Measurements from ENCODE around the gene SORCS2.

SORCS2 gene

DNA sequence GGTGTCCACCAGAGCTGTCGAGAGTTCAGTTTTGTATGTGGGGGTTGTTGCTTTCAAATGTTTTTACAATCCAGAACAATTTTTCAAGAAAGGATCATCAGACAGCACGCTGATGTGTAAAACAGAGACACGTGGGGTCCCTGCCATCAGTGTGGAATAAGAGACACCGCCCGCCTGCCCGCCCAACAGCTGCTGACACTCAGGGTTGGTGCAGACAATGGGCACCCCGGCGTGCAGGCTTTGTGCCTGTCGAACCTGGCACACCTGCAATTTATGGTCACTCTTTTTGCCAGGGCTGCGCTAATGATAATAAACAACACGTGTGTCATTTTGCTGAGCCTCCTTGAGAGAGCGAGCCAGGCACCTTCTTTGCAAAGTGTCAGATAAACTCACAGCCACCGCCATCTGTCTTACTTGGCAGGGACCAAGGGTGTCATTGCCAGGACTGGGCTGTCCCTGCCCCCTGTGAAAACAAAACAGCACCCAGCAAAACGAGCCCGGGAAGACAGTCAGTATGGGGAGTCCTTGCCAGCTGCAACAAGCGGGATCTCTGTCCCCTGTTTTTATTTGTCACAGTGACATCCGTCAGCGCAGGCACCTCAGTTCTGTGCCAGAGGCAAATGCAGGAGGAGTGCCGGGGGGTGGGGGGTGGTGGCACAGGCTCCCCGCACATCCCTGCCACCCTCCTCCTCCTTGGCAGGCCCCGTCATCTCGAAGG is 173.3 kb downstream of the SORCS2 start:
- no peak overlapping the region for H2BK5ac ChIP-seq (ENCODE audit: low read depth, low read length, poor library complexity)
- no CpG with 5 or more reads among the region's 22 CpGs for WGBS (ENCODE audit: extremely low coverage, insufficient coverage, insufficient read length)

DNA sequence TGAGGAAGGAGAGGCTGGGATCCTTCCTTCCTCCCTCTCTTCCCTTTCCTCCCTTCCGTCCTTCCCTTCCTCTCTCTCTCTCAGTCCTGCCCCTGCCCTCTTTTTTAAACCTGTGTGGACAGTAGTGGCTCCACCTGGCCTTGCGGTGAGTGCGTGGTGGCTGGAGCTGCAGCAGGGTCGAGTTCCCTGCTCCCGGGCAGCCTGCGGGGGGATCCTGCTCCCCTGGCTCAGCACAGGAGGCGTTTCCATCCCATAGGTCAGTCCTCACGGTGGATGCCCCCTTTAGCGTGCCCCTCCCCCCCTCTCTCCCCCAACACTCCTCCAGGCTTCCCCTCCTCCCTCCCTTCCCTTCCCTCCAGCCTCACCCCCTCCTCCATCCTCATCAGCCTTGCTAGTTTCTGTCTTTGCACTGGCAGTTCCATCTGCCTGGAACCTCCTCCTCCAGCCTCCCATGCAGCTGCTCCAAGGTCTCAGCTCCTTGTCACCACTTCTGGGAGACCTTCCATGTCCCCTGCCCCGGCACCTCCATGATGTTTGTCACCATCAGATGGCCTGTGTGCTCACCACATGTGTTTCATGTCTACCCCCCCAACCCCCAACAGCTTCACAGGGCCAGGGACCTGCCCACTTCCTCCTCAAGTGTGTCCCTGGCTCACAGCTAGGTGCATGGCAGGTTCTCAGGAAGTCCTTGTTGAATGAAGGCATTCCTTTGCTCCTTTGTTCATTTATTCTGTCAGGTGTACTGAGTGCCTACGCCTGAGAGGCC is 174.0 kb downstream of the SORCS2 start:
- no peak overlapping the region for H3K4ac ChIP-seq (ENCODE audit: low read depth, low read length)
- no peak overlapping the region for H3K23ac ChIP-seq (ENCODE audit: low read length)
- no peaks in the 10 kb centered on the region for H3K79me1 ChIP-seq (ENCODE audit: low read length)
- H2BK5ac ChIP-seq (ENCODE audit: low read depth, low read length, poor library complexity) = no peak overlapping the region
- H3K9me3 ChIP-seq (ENCODE audit: insufficient read depth, low read depth, low read length) = peaks cover 4% of the 10 kb centered on the region
- no peaks in the 10 kb centered on the region for H3K36me3 ChIP-seq (ENCODE audit: control insufficient read depth in 1 of 2, insufficient read depth in 2 of 2, low read length in 2 of 2)
- H3K14ac ChIP-seq (ENCODE audit: low read length) = no peak overlapping the region
- no peak overlapping the region for H2AK5ac ChIP-seq (ENCODE audit: low read length)
- no peak for DNase-seq
- H4K91ac ChIP-seq (ENCODE audit: low read depth, low read length) = no peak overlapping the region
- H3K4me3 ChIP-seq (ENCODE audit: low read depth, low read length) = no peak overlapping the region
- H3K18ac ChIP-seq (ENCODE audit: low read length) = no peak overlapping the region
- H2BK12ac ChIP-seq (ENCODE audit: low read length) = no peak overlapping the region
- H3K4me1 ChIP-seq (ENCODE audit: control insufficient read depth in 1 of 2, insufficient read depth in 2 of 2, low read length in 2 of 2) = no peaks in the 10 kb centered on the region
- no peak overlapping the region for H4K8ac ChIP-seq (ENCODE audit: low read depth, low read length)
- H3K9ac ChIP-seq (ENCODE audit: low read length) = no peak overlapping the region
- H2AFZ ChIP-seq (ENCODE audit: insufficient read depth, low read length, poor library complexity) = no peak overlapping the region
- H3K79me2 ChIP-seq (ENCODE audit: control insufficient read depth, insufficient read depth, low read length, poor library complexity) = no peaks in the 10 kb centered on the region
- no peak overlapping the region for H4K12ac ChIP-seq (ENCODE audit: low read depth, low read length)
- no peak overlapping the region for H2BK120ac ChIP-seq (ENCODE audit: insufficient read depth, low read length, poor library complexity)
- H3K27ac ChIP-seq (ENCODE audit: low read depth, low read length) = no peak overlapping the region
- H3K4me2 ChIP-seq (ENCODE audit: low read length) = no peak overlapping the region
- no peaks in the 10 kb centered on the region for H3K27me3 ChIP-seq (ENCODE audit: insufficient read depth, low read length)
- WGBS (ENCODE audit: extremely low coverage, insufficient coverage, insufficient read length) = no CpG with 5 or more reads among the region's 11 CpGs

More for the DNA sequence above, 173.3 kb downstream of the SORCS2 start:
- Histone ChIP-seq H3K18ac (ENCODE audit: low read length) (no peak overlapping the region), H4K12ac (ENCODE audit: low read depth, low read length) (no peak overlapping the region), H2AFZ (ENCODE audit: insufficient read depth, low read length, poor library complexity) (no peak overlapping the region), H3K4ac (ENCODE audit: low read depth, low read length) (no peak overlapping the region), H3K27ac (ENCODE audit: low read depth, low read length) (no peak overlapping the region), H3K4me3 (ENCODE audit: low read depth, low read length) (no peak overlapping the region), H3K23ac (ENCODE audit: low read length) (no peak overlapping the region), H3K9ac (ENCODE audit: low read length) (no peak overlapping the region), H4K91ac (ENCODE audit: low read depth, low read length) (no peak overlapping the region), H3K79me1 (ENCODE audit: low read length) (no peaks in the 10 kb centered on the region), H3K36me3 (ENCODE audit: control insufficient read depth in 1 of 2, insufficient read depth in 2 of 2, low read length in 2 of 2) (no peaks in the 10 kb centered on the region), H3K9me3 (ENCODE audit: insufficient read depth, low read depth, low read length) (peaks cover 4% of the 10 kb centered on the region), H3K27me3 (ENCODE audit: insufficient read depth, low read length) (no peaks in the 10 kb centered on the region), H3K4me2 (ENCODE audit: low read length) (no peak overlapping the region), H2BK120ac (ENCODE audit: insufficient read depth, low read length, poor library complexity) (no peak overlapping the region), H3K79me2 (ENCODE audit: control insufficient read depth, insufficient read depth, low read length, poor library complexity) (no peaks in the 10 kb centered on the region), H3K4me1 (ENCODE audit: control insufficient read depth in 1 of 2, insufficient read depth in 2 of 2, low read length in 2 of 2) (no peaks in the 10 kb centered on the region), H4K8ac (ENCODE audit: low read depth, low read length) (no peak overlapping the region), H2AK5ac (ENCODE audit: low read length) (no peak overlapping the region), H2BK12ac (ENCODE audit: low read length) (no peak overlapping the region), H3K14ac (ENCODE audit: low read length) (no peak overlapping the region)
- DNase-seq = no peak

DNA sequence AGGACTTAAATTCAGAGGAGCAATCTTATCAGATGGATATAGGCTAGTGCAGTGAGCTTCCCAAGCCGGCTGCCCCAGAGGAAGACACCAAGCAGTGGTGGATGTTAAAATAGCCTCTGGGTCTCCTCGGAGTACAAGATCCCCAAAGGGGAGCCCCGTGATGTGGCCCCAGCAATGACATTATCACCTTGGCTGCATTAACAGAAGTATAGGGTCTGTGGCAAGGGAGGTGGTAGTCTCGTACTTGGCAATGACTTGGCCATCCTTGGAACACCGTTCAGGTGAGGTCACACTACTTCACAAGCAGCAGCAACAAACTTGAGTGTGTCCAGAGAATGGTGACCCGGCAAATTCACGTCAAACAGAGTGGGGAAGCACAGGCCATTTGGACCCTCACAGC is 174.6 kb downstream of the SORCS2 start:
- no peak for DNase-seq
- no peak overlapping the region for H3K23ac ChIP-seq (ENCODE audit: low read length)
- H3K9ac ChIP-seq (ENCODE audit: low read length) = no peak overlapping the region
- H3K27me3 ChIP-seq (ENCODE audit: insufficient read depth, low read length) = no peaks in the 10 kb centered on the region
- no peaks in the 10 kb centered on the region for H3K4me1 ChIP-seq (ENCODE audit: control insufficient read depth in 1 of 2, insufficient read depth in 2 of 2, low read length in 2 of 2)
- H3K18ac ChIP-seq (ENCODE audit: low read length) = no peak overlapping the region
- H2AFZ ChIP-seq (ENCODE audit: insufficient read depth, low read length, poor library complexity) = no peak overlapping the region
- H2BK5ac ChIP-seq (ENCODE audit: low read depth, low read length, poor library complexity) = no peak overlapping the region
- H4K12ac ChIP-seq (ENCODE audit: low read depth, low read length) = no peak overlapping the region
- H3K79me2 ChIP-seq (ENCODE audit: control insufficient read depth, insufficient read depth, low read length, poor library complexity) = no peaks in the 10 kb centered on the region
- no peak overlapping the region for H3K14ac ChIP-seq (ENCODE audit: low read length)
- H3K79me1 ChIP-seq (ENCODE audit: low read length) = no peaks in the 10 kb centered on the region
- H3K27ac ChIP-seq (ENCODE audit: low read depth, low read length) = no peak overlapping the region
- H2BK120ac ChIP-seq (ENCODE audit: insufficient read depth, low read length, poor library complexity) = no peak overlapping the region
- no peak overlapping the region for H4K8ac ChIP-seq (ENCODE audit: low read depth, low read length)
- no peaks in the 10 kb centered on the region for H3K36me3 ChIP-seq (ENCODE audit: control insufficient read depth in 1 of 2, insufficient read depth in 2 of 2, low read length in 2 of 2)
- H2AK5ac ChIP-seq (ENCODE audit: low read length) = no peak overlapping the region
- no peak overlapping the region for H3K4me3 ChIP-seq (ENCODE audit: low read depth, low read length)
- no CpG with 5 or more reads among the region's 7 CpGs for WGBS (ENCODE audit: extremely low coverage, insufficient coverage, insufficient read length)
- no peak overlapping the region for H2BK12ac ChIP-seq (ENCODE audit: low read length)
- no peak overlapping the region for H4K91ac ChIP-seq (ENCODE audit: low read depth, low read length)
- H3K4me2 ChIP-seq (ENCODE audit: low read length) = no peak overlapping the region
- no peak overlapping the region for H3K4ac ChIP-seq (ENCODE audit: low read depth, low read length)
- peaks cover 4% of the 10 kb centered on the region for H3K9me3 ChIP-seq (ENCODE audit: insufficient read depth, low read depth, low read length)

DNA sequence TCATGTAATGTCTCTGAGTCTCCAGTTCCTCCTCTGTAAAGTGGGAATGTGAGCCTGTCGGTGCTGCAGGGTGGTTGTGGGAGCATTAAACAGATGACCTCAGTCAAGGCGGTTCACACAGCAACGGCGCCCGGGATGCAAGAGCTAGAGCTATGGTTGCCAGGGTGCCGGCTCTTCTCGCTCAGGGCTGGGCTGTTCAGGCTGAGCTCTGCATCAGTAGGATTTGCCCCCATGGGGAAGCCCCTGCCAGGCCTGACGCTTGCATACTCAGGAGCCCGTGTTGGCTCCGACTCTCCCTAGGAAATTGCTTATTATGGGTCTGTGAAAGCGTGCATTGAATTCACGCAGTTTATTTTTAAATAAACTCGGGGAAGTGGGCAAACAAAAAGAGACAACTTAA is 175.1 kb downstream of the SORCS2 start:
- Histone ChIP-seq H4K91ac (ENCODE audit: low read depth, low read length) (no peak overlapping the region), H3K14ac (ENCODE audit: low read length) (no peak overlapping the region), H2BK12ac (ENCODE audit: low read length) (no peak overlapping the region), H3K4me2 (ENCODE audit: low read length) (no peak overlapping the region), H4K12ac (ENCODE audit: low read depth, low read length) (no peak overlapping the region), H3K27ac (ENCODE audit: low read depth, low read length) (no peak overlapping the region), H3K9me3 (ENCODE audit: insufficient read depth, low read depth, low read length) (peaks cover 3% of the 10 kb centered on the region), H2BK120ac (ENCODE audit: insufficient read depth, low read length, poor library complexity) (no peak overlapping the region), H3K23ac (ENCODE audit: low read length) (no peak overlapping the region), H4K8ac (ENCODE audit: low read depth, low read length) (no peak overlapping the region), H3K9ac (ENCODE audit: low read length) (no peak overlapping the region), H3K4me1 (ENCODE audit: control insufficient read depth in 1 of 2, insufficient read depth in 2 of 2, low read length in 2 of 2) (no peaks in the 10 kb centered on the region), H3K4me3 (ENCODE audit: low read depth, low read length) (no peak overlapping the region), H3K79me2 (ENCODE audit: control insufficient read depth, insufficient read depth, low read length, poor library complexity) (no peaks in the 10 kb centered on the region), H2AFZ (ENCODE audit: insufficient read depth, low read length, poor library complexity) (no peak overlapping the region), H3K79me1 (ENCODE audit: low read length) (no peaks in the 10 kb centered on the region), H2AK5ac (ENCODE audit: low read length) (no peak overlapping the region), H2BK5ac (ENCODE audit: low read depth, low read length, poor library complexity) (no peak overlapping the region), H3K18ac (ENCODE audit: low read length) (no peak overlapping the region), H3K27me3 (ENCODE audit: insufficient read depth, low read length) (no peaks in the 10 kb centered on the region), H3K4ac (ENCODE audit: low read depth, low read length) (no peak overlapping the region), H3K36me3 (ENCODE audit: control insufficient read depth in 1 of 2, insufficient read depth in 2 of 2, low read length in 2 of 2) (no peaks in the 10 kb centered on the region)
- WGBS (ENCODE audit: extremely low coverage, insufficient coverage, insufficient read length) = no CpG with 5 or more reads among the region's 13 CpGs
- DNase-seq = no peak

Measured in trophoblast cell (in vitro differentiated cells and primary cell).